Measurements from ENCODE around the gene COG8.
A peak's percentile ranks its signal among the peaks of the same experiment; 100 is the strongest.

The COG8 gene

GRCh38 chr16:69339289-69340094, at the start of gene COG8, which contains the start of gene NIP7:
COG8 (minus strand) TSS chr16:69339564; CDS start chr16:69339552, 12 bp downstream.
NIP7 (plus strand) TSS chr16:69339772; CDS start chr16:69339830, 58 bp downstream.
- Mint-ChIP-seq H3K9me3 (no peaks in the 10 kb centered on the region), H3K4me1 (peaks cover 50% of the 10 kb centered on the region), H3K36me3 (peaks cover 22% of the 10 kb centered on the region), H3K4me3 (peak within 1 kb of the TSS; percentile 98), H3K27me3 (no peaks in the 10 kb centered on the region), H3K27ac (peak within 1 kb of the TSS; percentile 96)

GRCh38 chr16:69386596-69386995, 47.2 kb upstream of the COG8 start:
- Mint-ChIP-seq H3K4me1 (peaks cover 28% of the 10 kb centered on the region), H3K27ac (no peak overlapping the region), H3K4me3 (peak overlapping the region; percentile 91)

GRCh38 chr16:69384974-69385373, 45.6 kb upstream of the COG8 start:
- Mint-ChIP-seq H3K4me3 (peak overlapping the region; percentile 91), H3K27me3 (no peaks in the 10 kb centered on the region), H3K4me1 (peaks cover 32% of the 10 kb centered on the region), H3K9me3 (no peaks in the 10 kb centered on the region), H3K36me3 (peaks cover 15% of the 10 kb centered on the region), H3K27ac (peak overlapping the region; percentile 97)

More at GRCh38 chr16:69386596-69386995, 47.2 kb upstream of the COG8 start:
- Mint-ChIP-seq H3K36me3 (peaks cover 15% of the 10 kb centered on the region), H3K27me3 (no peaks in the 10 kb centered on the region), H3K9me3 (no peaks in the 10 kb centered on the region)

- Mint-ChIP-seq H3K4me3 (peak overlapping the region; percentile 9), H3K9me3 (no peaks in the 10 kb centered on the region), H3K27me3 (no peaks in the 10 kb centered on the region), H3K27ac (peak overlapping the region; percentile 46), H3K36me3 (peaks cover 28% of the 10 kb centered on the region), H3K4me1 (peaks cover 48% of the 10 kb centered on the region)
Observed at GRCh38 chr16:69382421-69382820, 43.1 kb upstream of the COG8 start.

GRCh38 chr16:69381231-69381630, 41.9 kb upstream of the COG8 start:
- Mint-ChIP-seq H3K4me1 (peaks cover 48% of the 10 kb centered on the region), H3K9me3 (no peaks in the 10 kb centered on the region), H3K27me3 (no peaks in the 10 kb centered on the region), H3K27ac (no peak overlapping the region), H3K36me3 (peaks cover 28% of the 10 kb centered on the region), H3K4me3 (no peak overlapping the region)

GRCh38 chr16:69378760-69379159, 39.4 kb upstream of the COG8 start:
- no peaks in the 10 kb centered on the region for H3K9me3 Mint-ChIP-seq
- H3K27ac Mint-ChIP-seq: peak overlapping the region; percentile 95
- H3K4me1 Mint-ChIP-seq: peaks cover 38% of the 10 kb centered on the region
- peak overlapping the region; percentile 62 for H3K4me3 Mint-ChIP-seq
- H3K27me3 Mint-ChIP-seq: no peaks in the 10 kb centered on the region
- peaks cover 21% of the 10 kb centered on the region for H3K36me3 Mint-ChIP-seq

GRCh38 chr16:69378036-69378435, 38.7 kb upstream of the COG8 start:
- Mint-ChIP-seq H3K4me3 (no peak overlapping the region), H3K9me3 (no peaks in the 10 kb centered on the region), H3K36me3 (peaks cover 18% of the 10 kb centered on the region), H3K4me1 (peaks cover 35% of the 10 kb centered on the region), H3K27ac (peak overlapping the region; percentile 68), H3K27me3 (no peaks in the 10 kb centered on the region)

GRCh38 chr16:69376393-69377059, 37.2 kb upstream of the COG8 start:
- Mint-ChIP-seq H3K9me3 (no peaks in the 10 kb centered on the region), H3K36me3 (peaks cover 15% of the 10 kb centered on the region), H3K4me1 (peaks cover 31% of the 10 kb centered on the region), H3K27me3 (no peaks in the 10 kb centered on the region), H3K4me3 (no peak overlapping the region), H3K27ac (no peak overlapping the region)

- H3K27me3 Mint-ChIP-seq: no peaks in the 10 kb centered on the region
- peaks cover 16% of the 10 kb centered on the region for H3K36me3 Mint-ChIP-seq
- H3K27ac Mint-ChIP-seq: no peak overlapping the region
- no peaks in the 10 kb centered on the region for H3K9me3 Mint-ChIP-seq
- no peak overlapping the region for H3K4me3 Mint-ChIP-seq
- H3K4me1 Mint-ChIP-seq: peaks cover 18% of the 10 kb centered on the region
Observed at GRCh38 chr16:69373019-69373418, 33.7 kb upstream of the COG8 start.

- H3K36me3 Mint-ChIP-seq: peaks cover 15% of the 10 kb centered on the region
Observed at GRCh38 chr16:69371564-69371963, 32.2 kb upstream of the COG8 start.

GRCh38 chr16:69368866-69369265, 29.5 kb upstream of the COG8 start:
- Mint-ChIP-seq H3K27ac (no peak overlapping the region), H3K4me3 (no peak overlapping the region), H3K36me3 (peaks cover 24% of the 10 kb centered on the region), H3K4me1 (peaks cover 25% of the 10 kb centered on the region), H3K9me3 (no peaks in the 10 kb centered on the region), H3K27me3 (no peaks in the 10 kb centered on the region)

More at GRCh38 chr16:69371564-69371963, 32.2 kb upstream of the COG8 start:
- Mint-ChIP-seq H3K27ac (no peak overlapping the region), H3K9me3 (no peaks in the 10 kb centered on the region), H3K4me3 (no peak overlapping the region), H3K27me3 (no peaks in the 10 kb centered on the region), H3K4me1 (peaks cover 18% of the 10 kb centered on the region)

- Mint-ChIP-seq H3K36me3 (peaks cover 26% of the 10 kb centered on the region), H3K4me3 (no peak overlapping the region), H3K9me3 (no peaks in the 10 kb centered on the region), H3K27me3 (no peaks in the 10 kb centered on the region), H3K27ac (peak overlapping the region; percentile 35), H3K4me1 (peaks cover 23% of the 10 kb centered on the region)
Observed at GRCh38 chr16:69367980-69368379, 28.6 kb upstream of the COG8 start.

- H3K9me3 Mint-ChIP-seq: no peaks in the 10 kb centered on the region
- no peak overlapping the region for H3K27ac Mint-ChIP-seq
- no peak overlapping the region for H3K4me3 Mint-ChIP-seq
- H3K36me3 Mint-ChIP-seq: peaks cover 28% of the 10 kb centered on the region
- no peaks in the 10 kb centered on the region for H3K27me3 Mint-ChIP-seq
- peaks cover 24% of the 10 kb centered on the region for H3K4me1 Mint-ChIP-seq
Observed at GRCh38 chr16:69366431-69366830, 27.1 kb upstream of the COG8 start.

- Mint-ChIP-seq H3K9me3 (no peaks in the 10 kb centered on the region), H3K36me3 (peaks cover 28% of the 10 kb centered on the region), H3K27ac (peak overlapping the region; percentile 0), H3K4me1 (peaks cover 23% of the 10 kb centered on the region), H3K27me3 (no peaks in the 10 kb centered on the region), H3K4me3 (no peak overlapping the region)
Observed at GRCh38 chr16:69365901-69366300, 26.5 kb upstream of the COG8 start.

- H3K27me3 Mint-ChIP-seq: no peaks in the 10 kb centered on the region
- H3K4me1 Mint-ChIP-seq: peaks cover 23% of the 10 kb centered on the region
- H3K27ac Mint-ChIP-seq: no peak overlapping the region
- no peaks in the 10 kb centered on the region for H3K9me3 Mint-ChIP-seq
- no peak overlapping the region for H3K4me3 Mint-ChIP-seq
- peaks cover 21% of the 10 kb centered on the region for H3K36me3 Mint-ChIP-seq
Observed at GRCh38 chr16:69364088-69364487, 24.7 kb upstream of the COG8 start.

GRCh38 chr16:69363281-69363717, 23.9 kb upstream of the COG8 start:
- Mint-ChIP-seq H3K9me3 (no peaks in the 10 kb centered on the region), H3K27ac (no peak overlapping the region), H3K27me3 (no peaks in the 10 kb centered on the region), H3K4me1 (peaks cover 23% of the 10 kb centered on the region), H3K4me3 (no peak overlapping the region), H3K36me3 (peaks cover 21% of the 10 kb centered on the region)

Data from activated naive CD4-positive, alpha-beta T cell treated with anti-CD3 and anti-CD28 coated beads, Interleukin-2, amount 50 U/mL, for 24 hours (primary cell).